Hematopoietic multipotent progenitor cell treated with erythropoietin and hydrocortisone succinate and interleukin-3 and kit ligand, for 8 days (in vitro differentiated cells): ENCODE data around the gene NECTIN1.

Experiments
- DNase-seq: peaks from one replicate; pipeline ENCODE4 v3.0.0-alpha.2; 2015

The NECTIN1 gene

GRCh38 chr11:119637481-119637880 lies 91.5 kb downstream of the NECTIN1 start:
- peak; percentile 97 for DNase-seq

GRCh38 chr11:119635776-119636175 lies 93.2 kb downstream of the NECTIN1 start:
- DNase-seq = no peak

- DNase-seq = no peak
Measured at GRCh38 chr11:119635041-119635740, 93.8 kb downstream of the NECTIN1 start.

DNA sequence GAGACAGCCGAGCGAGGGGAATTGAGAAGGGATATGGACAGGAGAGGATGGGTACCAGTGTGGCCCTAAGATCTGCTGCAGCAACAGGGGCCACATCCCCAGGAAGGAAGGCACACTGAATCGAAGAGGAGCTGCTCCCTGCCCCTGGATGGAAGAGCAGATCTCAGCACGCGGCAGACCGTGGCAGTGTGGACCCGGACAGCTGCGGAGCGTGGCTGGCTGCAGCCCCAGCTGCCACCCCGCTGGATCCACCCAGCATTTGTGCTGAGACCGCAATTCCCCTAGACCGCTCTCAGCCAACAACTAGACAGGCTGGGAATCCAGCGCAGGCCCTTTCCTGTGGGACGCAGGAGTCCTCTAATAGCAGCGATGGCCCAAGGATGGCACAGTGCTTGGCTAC lies 94.7 kb downstream of the NECTIN1 start:
- DNase-seq = no peak

DNA sequence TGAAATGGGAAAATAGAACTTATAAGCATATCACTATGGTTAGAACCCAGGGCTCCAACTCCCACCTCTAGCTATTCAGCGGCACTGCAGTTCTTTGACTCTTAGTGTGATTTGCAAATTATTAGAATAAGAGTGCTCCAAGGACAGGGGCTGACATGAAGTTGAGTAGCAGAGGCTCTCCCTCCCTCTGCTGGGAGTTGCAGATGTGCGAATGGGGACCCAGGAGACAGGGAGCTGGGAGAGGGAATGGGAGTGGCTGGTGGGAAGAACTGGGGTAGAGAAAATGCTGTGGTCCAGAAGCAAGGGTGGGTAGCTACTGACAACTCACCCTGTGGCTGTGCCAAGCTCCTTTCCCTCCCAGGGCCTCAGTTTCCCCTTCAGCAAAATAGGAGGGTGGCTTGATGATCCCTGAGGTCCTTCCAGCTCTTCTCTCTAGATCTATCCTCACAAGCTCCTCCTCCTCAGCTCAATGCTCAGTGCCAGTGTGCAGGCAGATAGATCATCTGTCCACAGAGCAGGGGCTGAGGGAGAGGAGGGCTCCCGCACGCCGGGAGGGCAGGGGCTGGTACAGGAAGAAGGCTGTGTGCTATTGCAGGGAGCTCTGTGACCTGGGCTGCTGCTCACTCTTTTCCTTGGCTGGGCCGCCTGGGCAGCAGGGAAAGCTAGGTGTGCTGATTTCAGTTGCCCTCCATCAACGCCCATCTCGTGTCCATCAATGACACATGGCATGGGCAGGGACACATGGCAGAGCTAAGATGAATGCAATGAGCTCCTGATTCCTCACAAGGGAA lies 99.0 kb downstream of the NECTIN1 start:
- DNase-seq = no peak

- no peak for DNase-seq
Measured at GRCh38 chr11:119629085-119629484, 99.9 kb downstream of the NECTIN1 start.

- DNase-seq = no peak
Measured at GRCh38 chr11:119627286-119627685, 101.7 kb downstream of the NECTIN1 start.

- no peak for DNase-seq
Measured at GRCh38 chr11:119626871-119627270, 102.1 kb downstream of the NECTIN1 start.

DNA sequence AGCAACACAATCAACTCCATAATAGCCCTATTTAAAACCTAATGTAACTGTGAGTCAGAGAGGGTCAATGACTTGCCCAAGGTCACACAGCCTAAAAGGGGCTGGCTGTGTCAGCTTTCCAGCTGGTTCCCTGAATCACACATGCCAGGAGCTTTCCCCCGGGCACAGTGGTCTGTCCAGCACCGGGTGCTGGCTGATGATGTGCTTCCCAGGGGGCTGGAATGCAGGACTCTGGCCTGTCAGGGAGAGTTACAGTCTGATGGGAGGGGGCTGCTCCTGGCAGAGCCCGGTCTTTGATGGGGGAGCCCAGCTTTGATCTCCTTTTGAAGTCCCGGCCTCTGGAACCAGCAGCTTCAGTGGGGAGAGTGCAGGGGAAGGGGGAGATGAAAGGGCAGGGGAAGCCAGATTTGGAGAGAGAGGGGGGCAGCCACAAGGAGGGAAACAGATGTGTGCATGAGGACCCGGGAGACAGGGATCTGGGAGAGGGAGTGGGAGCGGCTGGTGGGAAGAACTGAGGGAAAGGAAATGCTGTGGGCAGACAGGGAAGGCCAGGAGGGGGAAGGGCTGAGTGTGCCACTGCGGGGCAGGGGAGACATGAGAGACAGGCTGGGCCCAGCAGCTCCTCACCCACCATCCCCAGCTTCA lies 102.7 kb downstream of the NECTIN1 start:
- DNase-seq = no peak

DNA sequence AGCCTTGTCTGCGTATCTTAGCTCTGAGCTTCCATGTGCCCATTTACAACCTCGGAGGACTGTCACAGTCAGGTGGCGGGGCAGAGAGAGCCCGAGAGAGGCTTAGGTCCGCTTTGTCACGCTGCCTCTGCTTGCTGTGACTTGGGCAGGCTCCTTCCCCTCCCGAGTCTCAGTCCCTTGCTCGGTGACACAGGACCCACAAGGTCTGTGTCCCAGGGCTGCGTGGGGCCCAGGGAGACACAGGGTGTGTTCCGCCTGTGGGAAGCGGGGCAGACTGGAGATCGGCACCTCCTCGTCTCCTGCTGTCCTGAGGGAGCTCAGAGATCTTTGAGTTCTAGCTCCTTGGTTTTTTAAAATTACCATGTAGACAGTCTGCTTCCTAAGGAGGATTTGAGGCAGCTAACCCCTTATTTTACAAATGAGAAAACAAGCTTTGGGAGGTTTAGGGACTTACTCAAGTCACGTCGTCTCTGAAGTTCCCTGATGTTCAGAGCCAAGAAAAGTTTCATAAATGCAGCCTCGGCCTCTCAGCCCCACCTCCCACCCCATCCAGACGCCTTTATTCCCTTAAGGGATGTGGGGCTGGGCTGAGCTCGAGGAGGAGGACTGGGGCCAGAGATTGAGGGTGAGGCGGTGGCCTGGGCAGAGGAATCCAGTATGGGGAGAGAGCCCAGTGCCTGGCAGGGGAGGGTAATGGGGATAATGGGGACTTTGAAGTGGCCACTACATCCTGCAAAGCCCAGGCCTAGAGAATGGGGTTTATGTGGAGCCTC lies 103.6 kb downstream of the NECTIN1 start:
- no peak for DNase-seq

DNA sequence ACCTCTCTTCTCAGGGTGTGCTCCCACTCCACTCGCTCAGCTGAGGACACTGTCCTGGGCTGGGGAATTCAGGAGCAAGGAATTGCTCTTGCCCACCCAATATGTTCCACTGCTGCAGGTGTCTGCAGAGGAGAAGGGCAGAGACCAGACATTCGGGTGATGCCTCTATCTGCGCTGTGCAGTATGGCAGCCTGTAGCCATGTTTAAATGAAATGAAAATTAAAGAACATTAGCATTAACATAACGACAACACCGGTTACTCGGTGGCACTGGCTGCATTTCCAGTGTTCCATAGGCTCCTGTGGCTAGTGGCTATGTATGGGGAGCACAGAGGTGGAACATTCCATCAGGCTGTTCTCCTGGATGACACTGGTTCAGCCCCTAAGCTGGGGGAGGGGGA lies 104.4 kb downstream of the NECTIN1 start:
- DNase-seq = no peak

DNA sequence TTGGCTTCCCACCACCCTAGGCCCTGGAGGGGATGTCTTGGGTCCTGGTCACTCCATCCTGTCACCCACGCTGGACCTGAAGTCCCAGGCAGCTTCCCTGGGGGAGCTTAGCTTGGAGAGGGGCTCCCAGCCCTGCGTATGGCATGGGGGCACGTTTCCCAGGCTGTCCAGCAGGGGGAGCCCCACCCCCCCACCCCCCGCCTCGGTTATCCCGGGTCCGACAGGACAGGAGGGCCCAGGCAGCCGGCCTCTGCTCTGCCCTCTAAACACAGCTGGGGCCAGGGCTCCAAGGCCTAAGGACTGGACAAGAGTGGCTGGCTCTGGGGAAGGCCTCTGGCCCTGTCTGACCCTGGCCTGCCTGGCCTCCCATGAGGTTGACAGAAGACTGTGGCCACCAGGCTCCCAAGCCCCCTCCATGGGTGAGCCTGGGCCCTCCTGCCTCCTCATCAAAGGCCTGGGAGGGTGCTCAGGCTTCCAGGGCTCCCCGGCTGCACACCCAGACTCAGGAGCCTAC lies 104.8 kb downstream of the NECTIN1 start:
- DNase-seq = no peak

DNA sequence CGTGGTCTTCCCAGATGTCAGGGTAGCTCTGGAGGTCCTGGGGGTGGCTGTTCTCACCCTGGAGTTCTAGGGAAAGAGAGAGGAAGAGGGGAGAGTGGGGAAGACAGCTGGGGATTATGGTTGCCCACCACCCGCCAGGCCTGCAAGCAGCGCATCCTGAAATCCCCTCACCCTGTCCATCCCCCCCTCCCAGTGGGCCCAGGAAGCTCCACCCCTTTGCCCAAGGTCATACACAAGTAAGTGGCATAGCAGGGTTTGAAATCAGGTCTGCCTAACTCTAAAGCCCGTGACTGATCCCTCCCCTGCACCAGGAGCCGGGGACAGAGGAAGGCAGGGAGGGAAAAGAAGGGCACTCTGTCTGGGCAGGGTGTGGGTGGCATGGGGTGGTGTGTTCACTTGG lies 105.3 kb downstream of the NECTIN1 start:
- no peak for DNase-seq

GRCh38 chr11:119622454-119623143 lies 106.4 kb downstream of the NECTIN1 start:
- no peak for DNase-seq

DNA sequence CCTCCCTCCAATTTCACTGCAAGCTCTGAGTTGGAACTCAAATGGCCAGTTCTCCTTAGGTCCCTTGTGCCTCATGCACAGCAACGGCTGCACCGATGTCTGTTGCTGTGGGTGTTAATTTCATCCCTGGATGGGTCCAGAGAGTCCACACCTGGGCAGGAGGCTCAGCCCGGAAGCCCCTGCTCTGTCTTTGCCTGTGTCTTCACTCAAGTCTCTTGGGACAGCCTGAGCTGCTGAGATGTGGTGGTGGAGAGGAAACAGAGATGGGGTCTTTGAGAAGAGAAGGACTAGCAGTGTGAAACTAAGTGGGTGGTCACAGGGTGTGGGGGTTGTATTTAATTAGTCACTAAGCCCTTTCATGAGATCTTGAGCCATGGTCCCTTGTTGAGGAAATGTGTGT lies 109.3 kb downstream of the NECTIN1 start:
- DNase-seq = no peak

- no peak for DNase-seq
Measured at GRCh38 chr11:119618208-119618909, 110.6 kb downstream of the NECTIN1 start.

DNA sequence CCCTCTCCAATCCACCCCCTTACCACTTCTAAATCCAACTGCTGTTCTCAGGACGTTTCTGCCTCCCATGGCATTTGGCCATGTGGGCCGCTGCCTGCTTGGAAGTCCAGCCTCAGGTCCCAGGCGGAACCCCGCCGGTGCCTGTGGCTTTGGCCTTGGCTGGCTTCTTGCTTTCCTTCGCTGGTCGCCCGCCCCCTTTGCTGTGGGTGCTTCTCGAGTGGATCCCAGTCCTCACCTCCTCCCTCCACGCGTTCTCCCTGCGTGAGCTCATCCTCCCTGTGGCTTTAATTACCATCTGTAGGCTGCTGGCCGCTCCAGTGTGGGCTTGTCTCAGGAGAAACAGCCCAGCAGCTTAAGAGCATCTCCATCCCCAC lies 111.7 kb downstream of the NECTIN1 start:
- no peak for DNase-seq

- peak; percentile 11 for DNase-seq
Measured at GRCh38 chr11:119616586-119617339, 112.2 kb downstream of the NECTIN1 start.

GRCh38 chr11:119615882-119616196 lies 113.2 kb downstream of the NECTIN1 start:
- no peak for DNase-seq

GRCh38 chr11:119615003-119615881 lies 113.8 kb downstream of the NECTIN1 start:
- no peak for DNase-seq
